ENCODE measurements around the gene SLC35E2B. TPM values are rescaled to one million over a fixed set of nuclear protein-coding genes. Genes with fewer than 3 reads are reported as not detected.

SLC35E2B gene
- total RNA-seq, 4 donors from 2014 or later = 63.4 to 202 (median 83.9) TPM

DNA sequence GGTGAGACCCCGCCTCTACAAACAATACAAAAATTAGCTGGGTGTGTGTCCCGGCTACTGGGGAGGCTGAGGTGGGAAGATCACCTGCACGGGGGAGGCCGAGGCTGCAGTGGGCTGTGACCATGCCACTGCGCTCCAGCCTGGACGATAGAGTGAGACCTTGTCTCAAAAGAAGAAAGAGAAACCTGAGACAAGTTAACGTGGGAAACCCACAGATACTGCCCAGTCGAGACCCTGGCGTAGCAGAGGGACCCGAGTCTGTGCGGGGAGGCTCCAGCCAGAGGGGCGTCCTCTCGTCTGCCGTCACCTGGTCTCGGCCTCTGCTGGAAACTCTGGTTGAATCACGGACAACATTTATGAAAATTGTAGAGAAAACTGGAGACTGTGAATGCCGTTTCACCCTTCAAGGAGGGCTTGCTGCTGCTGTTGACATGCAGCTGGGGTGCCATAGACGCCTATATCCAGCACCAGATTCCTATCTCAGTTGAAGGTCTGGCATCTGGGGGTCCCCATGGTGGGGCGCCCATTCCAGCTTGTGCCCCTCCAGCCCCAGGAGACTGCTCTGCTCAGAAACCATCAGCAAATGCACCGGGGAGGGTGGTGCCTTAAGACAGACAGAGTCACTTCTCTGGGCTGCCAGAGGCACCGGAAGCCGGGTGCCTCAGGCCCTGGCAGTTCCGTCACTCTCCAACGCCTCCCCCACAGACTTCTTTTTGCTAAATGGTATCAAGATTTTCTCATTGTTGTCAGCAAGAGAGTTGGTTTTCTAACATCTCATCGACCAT lies 20.2 kb downstream of the SLC35E2B start:
- H3K4me1 ChIP-seq = no peaks in the 10 kb centered on the region
- WGBS, 2 donors (ENCODE audit: low coverage in 1 of 2) = 95% methylated on average over 17 to 25 of the region's 25 CpGs
- no peak for DNase-seq
- peaks cover 0 to 21% (median 5%) of the 10 kb centered on the region in 4 donors for H3K36me3 ChIP-seq
- TF ChIP-seq POLR2A (IDR thresholded peaks at IDR 0.05) = no peak
- no peak for TF ChIP-seq POLR2AphosphoS5 (IDR thresholded peaks at IDR 0.05)
- TF ChIP-seq, protein P1, sequence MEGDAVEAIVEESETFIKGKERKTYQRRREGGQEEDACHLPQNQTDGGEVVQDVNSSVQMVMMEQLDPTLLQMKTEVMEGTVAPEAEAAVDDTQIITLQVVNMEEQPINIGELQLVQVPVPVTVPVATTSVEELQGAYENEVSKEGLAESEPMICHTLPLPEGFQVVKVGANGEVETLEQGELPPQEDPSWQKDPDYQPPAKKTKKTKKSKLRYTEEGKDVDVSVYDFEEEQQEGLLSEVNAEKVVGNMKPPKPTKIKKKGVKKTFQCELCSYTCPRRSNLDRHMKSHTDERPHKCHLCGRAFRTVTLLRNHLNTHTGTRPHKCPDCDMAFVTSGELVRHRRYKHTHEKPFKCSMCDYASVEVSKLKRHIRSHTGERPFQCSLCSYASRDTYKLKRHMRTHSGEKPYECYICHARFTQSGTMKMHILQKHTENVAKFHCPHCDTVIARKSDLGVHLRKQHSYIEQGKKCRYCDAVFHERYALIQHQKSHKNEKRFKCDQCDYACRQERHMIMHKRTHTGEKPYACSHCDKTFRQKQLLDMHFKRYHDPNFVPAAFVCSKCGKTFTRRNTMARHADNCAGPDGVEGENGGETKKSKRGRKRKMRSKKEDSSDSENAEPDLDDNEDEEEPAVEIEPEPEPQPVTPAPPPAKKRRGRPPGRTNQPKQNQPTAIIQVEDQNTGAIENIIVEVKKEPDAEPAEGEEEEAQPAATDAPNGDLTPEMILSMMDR (IDR thresholded peaks at IDR 0.05) = no peak
- TF ChIP-seq EP300 (IDR thresholded peaks at IDR 0.05; ENCODE audit: low read depth) = no peak
- in situ Hi-C loops (cut with MboI; ENCODE audit: low pct_ligation_motif_present in 1 of 4, low pct_unique_long_range_greater_than_20kb in 1 of 4, low sequenced_read_pairs in 3 of 4) = no loop called here
- no peaks in the 10 kb centered on the region for H3K27me3 ChIP-seq
- intact Hi-C loops (cut with DNase I; ENCODE audit: low total_unique reads) = no loop called here
- H3K4me3 ChIP-seq = no peak overlapping the region
- H3K9me3 ChIP-seq = no peaks in the 10 kb centered on the region
- no peak overlapping the region for H3K27ac ChIP-seq

DNA sequence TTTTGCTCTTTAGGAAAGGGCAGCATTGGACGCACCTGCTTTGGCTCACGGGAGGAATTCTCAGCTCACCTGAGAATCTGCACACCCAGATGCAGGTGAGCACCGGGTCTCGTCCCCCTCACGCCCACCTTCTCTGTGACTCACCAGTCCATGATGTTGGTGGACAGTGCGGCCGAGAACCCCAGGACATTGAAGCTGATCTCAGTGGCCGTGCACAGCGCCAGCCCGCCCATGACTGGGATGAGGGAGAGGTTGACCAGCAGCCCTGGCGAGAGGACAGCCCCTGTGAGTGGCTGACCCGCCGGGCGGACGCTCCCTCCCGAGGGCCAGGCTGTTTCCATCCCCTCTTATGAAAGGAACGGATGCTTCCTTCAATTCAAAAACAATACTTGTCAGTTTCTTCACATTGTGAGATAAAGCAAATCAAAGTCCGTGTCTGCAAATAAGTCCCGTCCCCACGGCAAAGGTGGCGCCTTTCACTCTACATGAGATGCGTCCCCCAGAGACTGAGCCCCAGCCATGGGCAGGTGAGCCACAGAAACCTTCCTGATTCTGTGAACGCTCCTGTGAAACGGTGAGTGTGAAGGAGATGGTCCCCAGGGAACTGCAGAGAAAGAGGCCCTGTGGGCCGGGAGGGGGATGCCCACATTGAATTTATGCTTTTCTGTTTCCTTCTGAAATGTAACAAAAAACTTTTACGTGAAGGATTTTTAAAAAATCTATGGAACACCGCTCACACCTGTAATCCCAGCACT lies 21.1 kb downstream of the SLC35E2B start:
- Histone ChIP-seq H3K27me3 (no peaks in the 10 kb centered on the region), H3K27ac (no peak overlapping the region), H3K4me3 (no peak overlapping the region), H3K36me3 (peaks cover 0 to 23% (median 5%) of the 10 kb centered on the region in 4 donors), H3K9me3 (no peaks in the 10 kb centered on the region), H3K4me1 (no peaks in the 10 kb centered on the region)
- DNase-seq = no peak
- TF ChIP-seq, protein P1 (IDR thresholded peaks at IDR 0.05) = no peak
- TF ChIP-seq POLR2AphosphoS5 (IDR thresholded peaks at IDR 0.05) (no peak), EP300 (IDR thresholded peaks at IDR 0.05; ENCODE audit: low read depth) (no peak), POLR2A (IDR thresholded peaks at IDR 0.05) (no peak)
- intact Hi-C loops (cut with DNase I; ENCODE audit: low total_unique reads) (no loop called here), in situ Hi-C loops (cut with MboI; ENCODE audit: low pct_ligation_motif_present in 1 of 4, low pct_unique_long_range_greater_than_20kb in 1 of 4, low sequenced_read_pairs in 3 of 4) (no loop called here)
- WGBS, 2 donors (ENCODE audit: low coverage in 1 of 2) = 87% methylated on average over 26 of the region's 27 CpGs; no CpG with 5 or more reads in 1 of the 2 donors

DNA sequence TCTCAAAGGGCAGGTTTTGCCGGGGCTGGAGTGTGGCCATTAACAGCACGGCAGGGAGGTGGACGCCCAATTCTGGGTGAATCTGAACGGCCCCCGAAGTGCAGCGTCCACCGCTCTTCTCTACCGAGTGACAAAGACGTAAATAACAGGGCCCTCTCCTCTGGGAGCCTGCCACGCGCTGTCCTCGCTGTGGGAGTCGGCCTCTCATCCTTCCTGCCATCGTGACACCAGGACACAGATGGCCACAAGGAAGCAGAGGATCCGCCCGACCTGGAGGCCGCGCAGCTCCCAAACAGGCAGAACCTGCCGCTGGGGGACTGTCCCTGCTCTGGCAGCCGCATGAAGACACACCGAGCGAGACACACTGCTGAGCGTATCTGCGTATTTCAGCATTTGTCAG lies 21.7 kb downstream of the SLC35E2B start:
- Histone ChIP-seq H3K27ac (no peak overlapping the region), H3K4me3 (no peak overlapping the region), H3K36me3 (peaks cover 0 to 30% (median 9%) of the 10 kb centered on the region in 4 donors), H3K9me3 (no peaks in the 10 kb centered on the region), H3K27me3 (no peaks in the 10 kb centered on the region), H3K4me1 (no peaks in the 10 kb centered on the region)
- WGBS, 2 donors (ENCODE audit: low coverage in 1 of 2) = 93% methylated on average over 24 of the region's 24 CpGs; no CpG with 5 or more reads in 1 of the 2 donors
- TF ChIP-seq, protein P1 (IDR thresholded peaks at IDR 0.05) = no peak
- no peak for TF ChIP-seq POLR2A (IDR thresholded peaks at IDR 0.05)
- no peak for TF ChIP-seq POLR2AphosphoS5 (IDR thresholded peaks at IDR 0.05)
- no peak for TF ChIP-seq EP300 (IDR thresholded peaks at IDR 0.05; ENCODE audit: low read depth)
- intact Hi-C loops (cut with DNase I; ENCODE audit: low total_unique reads) (no loop called here), in situ Hi-C loops (cut with MboI; ENCODE audit: low pct_ligation_motif_present in 1 of 4, low pct_unique_long_range_greater_than_20kb in 1 of 4, low sequenced_read_pairs in 3 of 4) (no loop called here)
- DNase-seq = no peak

All from transverse colon (tissue), 4 donors.